ENCODE measurements around the gene KCNG2.
A peak's percentile ranks its signal among the peaks of the same experiment; 100 is the strongest.
"Not testable (repeated sequence)": the region's sequence is repeated elsewhere in the genome, so short reads cannot be mapped to it uniquely, and the experiment has no call there.

KCNG2 gene

DNA sequence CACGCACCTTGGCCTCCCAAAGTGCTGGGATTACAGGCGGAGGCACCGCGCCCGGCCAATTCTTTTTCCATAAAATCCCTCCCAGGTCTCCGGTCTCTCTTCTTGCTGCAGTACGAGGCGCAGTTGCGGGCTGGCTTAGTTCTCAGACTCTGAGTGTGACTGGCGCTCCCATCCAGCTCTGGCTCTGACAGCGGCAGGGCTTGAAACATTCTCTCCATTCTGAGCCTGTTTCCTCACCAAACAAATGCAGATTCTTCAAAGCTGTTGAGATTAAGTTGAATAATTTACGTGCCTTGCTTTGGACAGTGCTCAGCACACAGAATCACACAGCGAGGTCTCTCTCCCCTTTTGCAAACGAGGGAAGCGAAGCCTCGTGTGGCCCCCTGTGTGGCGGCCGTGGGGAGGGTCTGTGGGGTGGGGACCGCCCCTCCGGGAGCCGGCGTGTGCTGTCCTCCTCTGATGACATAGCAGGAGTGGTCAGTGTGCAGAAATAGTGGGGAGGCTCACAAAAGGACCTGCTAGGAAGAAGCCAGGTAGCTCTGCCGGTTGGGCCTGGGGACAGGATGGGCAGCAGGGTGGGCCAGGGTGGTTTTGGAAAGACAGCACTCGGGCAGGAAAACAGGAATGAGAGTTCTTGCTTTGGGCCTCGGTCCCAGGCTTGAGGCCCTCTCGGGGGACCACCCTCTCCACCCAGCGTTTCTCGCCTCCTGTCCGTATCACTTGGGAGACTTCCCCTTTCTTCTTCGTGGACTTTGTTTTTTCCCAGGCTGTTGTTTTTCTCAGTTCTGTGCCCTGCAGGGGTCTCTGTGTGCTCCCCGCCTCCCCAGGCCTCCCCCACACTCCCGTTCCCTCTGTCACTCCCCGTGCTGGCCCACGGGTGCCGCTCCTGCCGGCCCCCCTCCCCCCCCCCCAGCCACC lies 75.0 kb downstream of the KCNG2 start:
- intact Hi-C loops (cut with DNase I), result no loop called here
- peak in 9 of 42 donors; percentile 2 to 32 (median 13) for DNase-seq

DNA sequence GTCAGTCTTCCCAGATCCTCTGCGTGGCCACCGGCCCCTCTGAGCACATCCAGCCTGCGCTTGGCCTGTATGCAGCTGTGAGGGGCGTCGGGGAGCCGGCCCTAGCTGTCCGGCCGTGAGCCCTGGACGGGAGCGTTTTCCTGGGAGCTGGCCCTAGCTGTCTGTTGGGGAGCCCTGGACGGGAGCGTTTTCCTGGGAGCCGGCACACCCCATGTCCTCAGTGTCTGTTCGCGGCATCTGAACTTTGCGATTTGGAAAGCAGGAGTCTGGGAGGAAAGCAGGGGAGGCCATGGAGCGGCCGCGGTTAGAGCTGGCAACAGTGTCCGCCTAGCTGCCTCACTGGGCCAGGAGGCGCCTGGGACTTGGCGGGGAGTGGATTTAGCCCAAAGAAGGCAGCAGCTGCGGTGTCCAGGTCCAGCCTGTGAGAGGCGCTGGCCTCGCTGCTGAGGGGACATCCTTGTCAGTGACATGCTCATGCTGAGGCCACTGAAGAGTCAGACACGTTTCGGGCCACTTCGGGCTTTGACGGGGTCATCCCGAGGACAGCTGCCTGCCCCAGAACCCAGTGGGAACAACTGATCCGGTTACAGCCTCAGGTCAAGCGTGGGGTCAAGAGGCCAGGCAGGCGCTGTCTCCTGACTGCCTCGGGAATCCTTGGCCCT lies 75.8 kb downstream of the KCNG2 start:
- peak in 6 of 42 donors; percentile 8 to 40 (median 23) for DNase-seq

DNA sequence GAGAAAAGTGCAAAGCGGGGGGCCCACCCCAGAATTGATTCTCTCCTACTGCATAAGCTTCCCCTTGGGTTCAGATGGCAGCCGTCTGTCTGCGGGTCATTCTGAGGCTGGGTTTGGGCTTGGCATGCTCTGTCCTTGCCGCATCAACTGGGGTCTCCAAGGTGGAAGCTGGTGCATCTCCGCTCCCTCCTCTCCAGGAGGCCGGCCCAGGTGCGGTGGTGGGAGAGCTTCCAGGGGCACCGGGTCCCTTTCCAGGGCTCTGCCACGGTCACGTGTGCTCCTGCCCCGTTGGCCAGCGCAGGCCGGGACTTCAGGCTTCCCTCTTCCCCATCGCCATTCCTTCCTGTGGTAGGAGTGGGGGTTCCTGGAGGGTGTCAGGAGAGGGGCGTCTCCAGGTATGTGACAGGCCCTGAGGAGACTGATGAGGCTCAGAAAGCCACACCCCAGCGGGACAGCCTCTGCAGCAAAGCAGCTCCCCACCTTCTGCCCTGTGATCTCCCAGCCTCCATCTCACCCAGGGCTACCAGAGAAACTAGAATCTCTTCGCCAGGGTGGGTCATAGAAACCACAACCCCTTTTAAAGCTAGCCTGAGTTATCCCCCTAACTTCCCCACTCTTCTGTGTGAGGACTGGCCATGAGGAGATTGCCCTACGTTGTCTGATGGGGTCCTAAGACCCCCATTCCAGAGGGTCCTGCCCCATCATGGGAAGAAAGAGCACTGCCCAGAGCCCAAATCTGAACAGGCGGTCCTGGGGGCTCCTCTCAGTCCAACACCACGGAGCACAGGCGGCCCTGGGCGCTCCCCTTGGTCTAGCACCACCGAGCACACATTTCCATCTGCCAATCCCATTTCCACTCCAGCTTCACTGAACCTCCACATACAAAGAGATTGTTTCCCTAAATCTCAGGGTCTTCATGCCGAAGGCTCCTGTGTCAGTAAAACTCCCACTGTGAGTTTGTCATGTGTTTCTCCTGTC lies 77.1 kb downstream of the KCNG2 start:
- intact Hi-C loops (cut with DNase I), result no loop called here
- DNase-seq, result peak in 4 of 42 donors; percentile 1 to 20 (median 8)

More for the DNA sequence above, 75.8 kb downstream of the KCNG2 start:
- intact Hi-C loops (cut with DNase I), result no loop called here

DNA sequence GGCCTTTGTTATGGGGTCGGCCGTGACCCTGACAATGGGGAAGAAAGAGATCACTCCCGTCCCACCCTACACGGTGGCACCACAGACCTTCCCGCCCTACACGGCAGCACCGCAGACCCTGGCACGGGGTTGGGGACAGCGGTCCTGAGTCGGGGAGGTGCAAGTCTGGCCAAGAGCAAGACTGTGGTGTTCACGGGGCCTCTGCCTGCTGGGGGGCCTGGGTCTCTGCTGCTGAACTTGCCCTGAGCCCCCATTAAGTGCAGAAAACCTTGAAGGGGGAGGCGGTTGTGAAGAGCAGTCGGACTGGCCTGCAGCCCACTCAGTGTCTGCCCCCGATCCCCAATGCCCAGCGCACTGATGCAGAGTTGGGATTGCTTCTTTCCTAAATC lies 77.8 kb downstream of the KCNG2 start:
- peak in 3 of 42 donors; percentile 4 to 8 (median 7) for DNase-seq
- intact Hi-C loops (cut with DNase I), result no loop called here

DNA sequence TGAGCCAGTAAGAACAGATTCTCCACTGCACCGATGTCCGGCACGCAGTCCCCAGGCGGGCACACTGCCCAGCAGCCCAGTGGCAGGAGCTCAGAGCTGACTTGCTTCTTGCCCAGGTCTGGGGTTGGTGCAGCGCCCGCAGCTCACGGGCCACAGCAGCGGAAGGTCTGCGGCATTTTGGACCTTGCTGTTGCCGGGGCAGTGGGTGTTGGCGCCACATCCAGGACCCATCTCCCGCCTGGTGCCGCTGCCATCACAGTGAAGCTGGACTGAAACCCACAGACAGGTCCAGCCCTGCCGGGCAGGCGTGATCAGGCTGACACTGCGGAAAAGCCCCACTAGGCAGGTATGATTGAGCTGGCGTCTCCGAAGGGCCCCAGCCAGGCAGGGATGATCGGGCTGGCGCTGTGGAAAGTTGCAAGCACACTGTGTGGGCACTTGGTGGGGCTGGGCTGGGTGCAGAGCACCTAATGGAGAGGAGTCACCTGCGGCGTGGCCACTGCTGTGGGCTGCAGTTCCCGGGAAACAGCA lies 78.3 kb downstream of the KCNG2 start:
- intact Hi-C loops (cut with DNase I), result no loop called here
- DNase-seq, result peak in 10 of 42 donors; percentile 10 to 47 (median 24)

DNA sequence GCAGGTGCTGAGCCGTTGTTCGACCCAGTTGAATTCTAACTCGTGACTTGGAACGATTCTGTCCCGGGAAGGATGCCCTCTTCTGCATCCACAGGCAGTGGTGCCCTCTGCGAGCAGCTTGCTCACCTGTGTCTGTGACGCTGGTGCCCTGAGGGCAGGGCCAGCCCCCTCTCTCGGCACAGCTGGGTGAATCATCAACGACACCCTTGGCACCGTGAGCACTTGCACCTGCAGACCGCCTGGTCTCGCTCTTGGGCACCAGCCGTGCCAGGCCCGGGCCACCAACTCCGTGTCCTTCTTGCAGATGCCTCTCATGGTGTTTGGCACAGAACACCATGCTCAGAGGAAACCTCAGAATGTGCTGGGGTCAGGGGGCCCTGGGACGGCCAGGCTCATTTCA lies 78.8 kb downstream of the KCNG2 start:
- intact Hi-C loops (cut with DNase I), result no loop called here
- DNase-seq, result peak in 6 of 42 donors; percentile 1 to 38 (median 26)

DNA sequence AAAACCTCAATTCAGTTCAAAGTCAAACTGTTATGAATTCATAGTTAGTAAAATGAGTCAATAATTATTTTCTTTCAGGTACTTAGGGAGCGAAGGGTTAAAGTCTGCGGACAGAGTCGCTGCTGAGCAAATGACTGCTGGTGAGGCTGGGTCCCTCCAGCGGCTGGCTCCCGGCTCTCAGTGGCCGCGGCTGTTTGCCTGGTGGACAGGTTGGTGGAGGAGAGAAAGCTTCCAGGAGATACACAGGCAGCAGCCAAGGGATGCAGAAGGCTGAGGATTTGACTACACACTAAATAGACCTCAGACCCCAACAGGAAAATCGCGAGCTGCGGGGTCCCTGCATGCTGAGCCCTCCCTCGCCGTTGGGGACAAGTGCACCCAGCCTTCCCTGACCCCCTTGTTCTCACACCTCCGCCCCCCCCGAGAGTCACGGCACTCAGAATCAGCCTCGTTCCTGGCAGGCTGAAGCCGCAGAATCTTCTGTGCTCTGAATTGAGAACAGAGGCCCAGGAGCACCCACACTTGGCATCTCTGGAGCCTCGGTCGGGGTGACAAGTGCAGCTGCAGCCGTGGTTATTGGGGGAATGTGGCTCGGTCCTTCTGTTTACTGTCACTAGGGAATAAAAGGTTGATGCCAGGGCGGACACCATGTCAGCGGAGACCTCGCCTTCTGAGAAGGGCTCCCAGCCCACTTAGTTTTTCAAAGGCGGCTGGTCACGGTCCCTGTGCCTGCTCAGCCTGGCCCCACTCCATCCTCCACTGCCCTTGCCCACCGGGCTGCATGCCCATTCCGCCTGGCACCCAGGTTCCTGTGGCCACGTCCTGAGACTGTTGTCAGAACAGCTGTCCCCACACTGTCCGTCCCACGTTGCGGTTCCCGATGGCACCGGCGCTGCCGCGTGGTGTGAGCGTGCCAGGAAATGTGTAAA lies 79.7 kb downstream of the KCNG2 start:
- DNase-seq, result peak in 8 of 42 donors; percentile 9 to 44 (median 30)
- intact Hi-C loops (cut with DNase I), result no loop called here

DNA sequence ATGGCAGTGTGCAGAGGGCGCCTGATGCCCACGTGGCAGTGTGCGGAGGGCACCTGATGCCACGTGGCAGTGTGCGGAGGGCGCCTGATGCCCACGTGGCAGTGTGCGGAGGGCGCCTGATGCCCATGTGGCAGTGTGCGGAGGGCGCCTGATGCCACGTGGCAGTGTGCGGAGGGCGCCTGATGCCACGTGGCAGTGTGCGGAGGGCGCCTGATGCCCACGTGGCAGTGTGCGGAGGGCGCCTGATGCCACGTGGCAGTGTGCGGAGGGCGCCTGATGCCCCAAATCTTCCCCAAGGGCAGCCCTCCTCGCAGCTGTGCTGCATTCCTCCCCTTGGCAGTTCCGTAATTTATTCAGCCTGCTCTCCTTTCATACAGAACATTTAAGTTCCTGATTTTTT lies 80.5 kb downstream of the KCNG2 start:
- intact Hi-C loops (cut with DNase I), result not testable (repeated sequence)
- DNase-seq, result peak in 1 of 42 donors; percentile 8

DNA sequence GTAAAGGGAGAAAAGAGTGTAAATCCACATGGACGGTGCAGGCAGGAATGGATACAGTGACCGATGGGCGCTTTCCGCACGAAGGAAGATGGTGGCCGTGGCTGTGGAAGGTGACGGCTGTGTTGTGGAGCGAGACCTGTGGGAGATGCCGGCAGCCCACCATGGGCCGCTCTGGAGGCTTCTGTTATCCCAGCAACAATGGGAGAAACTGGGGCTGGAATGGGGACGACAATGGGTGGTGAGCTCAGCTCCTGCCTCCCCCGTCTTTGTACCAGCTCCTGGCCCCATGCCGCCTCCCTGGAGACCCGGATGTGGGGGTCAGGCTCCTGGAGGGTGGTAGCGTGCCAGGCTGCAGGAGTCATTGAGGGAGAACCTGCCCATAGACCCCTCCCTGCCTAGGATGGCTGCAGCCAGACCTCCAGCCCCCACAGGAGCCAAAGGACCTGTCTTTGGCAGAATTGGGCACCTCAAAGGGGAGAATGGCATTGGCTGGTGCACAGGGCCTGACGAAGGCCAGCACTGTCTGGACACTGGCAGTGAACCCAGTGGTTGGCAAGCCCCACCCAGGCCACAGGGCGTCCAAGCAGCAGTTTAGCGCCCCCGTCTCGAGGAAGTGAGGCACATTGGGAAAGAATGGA lies 81.1 kb downstream of the KCNG2 start:
- peak in 6 of 42 donors; percentile 4 to 26 (median 10) for DNase-seq
- intact Hi-C loops (cut with DNase I), result no loop called here

DNA sequence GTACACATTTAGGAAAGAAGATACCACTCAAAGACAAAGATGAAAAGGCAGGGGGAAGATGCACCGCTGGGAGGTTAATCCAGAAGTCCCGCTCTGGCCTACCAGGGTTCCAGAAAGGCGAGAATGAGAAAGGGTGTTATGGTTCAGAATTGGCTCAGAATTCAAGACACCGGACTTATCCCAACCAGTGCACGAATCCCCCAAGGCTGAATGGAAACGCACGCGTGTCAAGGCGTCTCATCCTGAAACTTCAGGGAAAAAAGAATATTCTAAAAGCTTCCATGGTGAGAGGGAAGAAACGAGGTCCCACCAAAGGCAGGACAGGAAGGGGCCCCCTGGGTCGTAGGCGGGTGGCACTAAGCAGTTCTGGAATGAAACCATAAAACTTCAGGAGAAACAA lies 81.8 kb downstream of the KCNG2 start:
- DNase-seq, result peak in 2 of 42 donors; percentile 4 to 15
- intact Hi-C loops (cut with DNase I), result no loop called here

DNA sequence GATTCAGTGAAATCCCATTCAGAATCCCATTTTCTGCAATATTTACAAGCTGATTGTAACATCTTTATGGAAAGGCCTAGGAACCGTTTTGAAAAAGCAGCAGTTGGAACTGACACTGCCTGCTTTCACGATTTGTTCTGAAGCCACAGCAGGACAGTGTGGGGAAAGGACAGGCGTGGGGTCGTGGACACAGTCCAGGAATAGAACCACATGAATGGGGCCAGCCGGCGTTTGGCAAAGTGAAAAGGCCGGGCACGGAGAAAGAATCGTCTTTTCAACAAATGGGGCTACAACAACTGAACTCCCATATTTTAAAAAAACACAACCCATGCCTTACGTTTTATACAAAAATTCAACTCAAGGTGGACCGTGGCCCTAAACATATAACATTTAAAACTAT lies 84.0 kb downstream of the KCNG2 start:
- intact Hi-C loops (cut with DNase I), result no loop called here
- DNase-seq, result peak in 25 of 42 donors; percentile 17 to 66 (median 44)

DNA sequence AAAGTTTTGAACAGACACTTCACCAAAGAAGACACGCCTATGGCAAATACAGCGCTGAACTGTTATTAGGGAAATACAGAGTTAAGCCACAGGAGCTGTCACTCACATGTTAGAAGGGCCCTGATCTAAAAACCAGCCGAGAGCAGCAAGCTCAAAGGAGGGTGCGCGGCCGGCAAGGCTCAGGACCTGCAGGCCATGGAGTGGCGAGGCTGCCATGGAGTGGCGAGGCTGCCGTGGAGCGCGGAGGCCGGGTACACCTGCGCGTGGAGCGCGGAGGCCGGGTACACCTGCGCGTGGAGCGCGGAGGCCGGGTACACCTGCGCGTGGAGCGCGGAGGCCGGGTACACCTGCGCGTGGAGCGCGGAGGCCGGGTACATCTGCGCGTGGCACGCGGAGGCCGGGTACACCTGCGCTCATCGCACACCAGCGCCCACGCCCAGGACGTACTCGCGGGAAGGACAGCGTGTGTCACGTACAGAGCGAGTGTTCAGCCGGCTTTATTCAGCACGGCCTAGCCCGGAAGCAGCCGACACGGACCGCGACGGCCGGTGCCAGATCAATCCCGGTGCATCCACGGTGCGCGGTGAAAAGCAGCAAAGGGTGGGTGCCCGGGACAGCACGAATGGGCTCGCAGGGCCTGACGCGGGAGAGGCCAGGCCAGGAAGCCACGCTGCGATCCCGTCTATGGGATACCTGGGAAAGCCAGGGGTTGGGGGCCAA lies 84.9 kb downstream of the KCNG2 start:
- DNase-seq, result peak in 8 of 42 donors; percentile 0 to 36 (median 28)
- intact Hi-C loops (cut with DNase I), result no loop called here

DNA sequence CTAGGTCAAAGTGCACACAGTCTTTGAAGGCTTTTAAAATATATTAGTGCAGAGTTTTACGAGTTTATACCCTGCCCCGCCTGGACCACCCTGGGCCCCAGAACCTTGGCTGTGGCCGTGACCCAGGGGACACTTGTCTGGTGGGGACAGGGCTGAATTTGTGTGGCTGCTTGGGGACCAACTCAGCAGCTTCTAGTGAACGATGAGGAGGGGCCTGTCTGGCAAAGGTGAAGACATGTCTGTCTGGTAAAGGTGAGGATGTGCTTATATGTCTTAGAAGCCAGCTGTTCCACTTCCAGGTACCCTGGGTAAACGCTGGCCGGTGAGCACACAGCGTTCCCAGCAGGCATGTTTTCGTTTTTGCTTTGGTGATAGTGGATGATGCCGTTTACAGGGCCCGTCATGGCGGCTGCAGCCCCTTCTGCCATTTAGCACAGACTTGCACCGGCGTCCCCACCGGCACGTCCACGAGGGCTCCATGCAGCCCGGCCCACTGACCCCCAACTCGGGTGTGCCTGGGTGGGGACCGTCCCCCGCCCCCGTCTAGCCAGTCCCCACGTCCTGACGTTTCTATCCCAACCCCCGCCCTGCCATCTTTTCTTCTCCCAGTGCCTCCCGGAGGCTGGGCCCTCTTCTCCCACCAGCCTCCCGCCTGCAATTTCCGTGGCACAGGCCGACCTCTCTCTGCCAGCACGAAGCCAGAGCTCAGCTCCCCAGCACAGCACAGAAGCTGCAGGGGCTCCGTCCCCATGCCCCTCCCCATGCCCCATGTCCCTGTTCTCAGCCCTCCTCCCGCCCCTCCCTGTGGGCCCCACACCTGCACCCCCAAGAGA lies 85.9 kb downstream of the KCNG2 start:
- peak in 6 of 42 donors; percentile 5 to 34 (median 15) for DNase-seq
- intact Hi-C loops (cut with DNase I), result no loop called here

DNA sequence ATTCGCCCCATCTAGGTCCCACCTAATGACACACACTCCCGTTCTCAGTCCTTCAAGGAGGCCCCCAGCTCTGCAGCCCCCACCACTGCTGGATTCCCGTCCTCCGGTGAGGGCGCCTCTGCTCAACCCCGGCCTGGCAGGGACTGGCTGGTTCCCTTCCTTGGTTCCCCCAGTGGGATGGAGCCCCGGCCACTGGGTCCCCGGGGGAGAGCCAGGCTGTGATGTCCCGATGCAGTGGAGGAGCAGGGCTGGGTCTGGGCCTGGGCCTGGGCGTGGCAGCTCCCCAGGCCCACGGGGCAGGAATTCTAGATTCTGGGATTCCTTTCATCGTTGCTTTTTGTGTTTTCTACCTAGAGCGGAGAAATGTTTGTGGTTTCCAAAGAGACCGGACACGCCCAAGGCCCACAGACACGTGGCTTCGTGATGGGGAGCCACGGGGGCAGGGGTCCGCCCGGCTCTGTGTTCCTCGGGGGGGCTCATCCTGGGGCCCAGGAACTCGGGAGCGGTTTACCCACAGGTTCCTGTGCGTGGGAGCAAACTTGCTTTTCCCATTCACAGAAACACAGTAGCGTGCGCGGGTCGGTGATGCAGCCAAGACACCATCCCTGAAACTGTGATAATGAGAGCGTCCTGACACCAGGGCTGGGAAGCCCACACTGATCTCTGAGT lies 86.7 kb downstream of the KCNG2 start:
- intact Hi-C loops (cut with DNase I), result no loop called here
- DNase-seq, result peak in 5 of 42 donors; percentile 9 to 39 (median 26)

Data from head of caudate nucleus (tissue), 42 donors.